Measurements from ENCODE around the gene LARGE1.

LARGE1 gene
- long read RNA-seq, partial matches to known transcripts: 2 of 4 reads
- long read RNA-seq, other reads (novel, unspliced or antisense): 2 of 4 reads

GRCh38 chr22:33920197-33920540 is at the start of gene LARGE1:
TSS of gene LARGE1 (minus strand) at chr22:33920476.
- Histone ChIP-seq H3K27me3 (ENCODE audit: insufficient read depth, poor library complexity, severe bottlenecking) (peaks cover 45% of the 10 kb centered on the region), H3K4me3 (replicated peaks; ENCODE audit: insufficient read depth, low read length) (peak within 1 kb of the TSS; percentile 22), H3K27ac (replicated peaks) (no peak within 1 kb of the TSS)
- DNase-seq (ENCODE audit: low read depth in 1 of 2, low spot score in 1 of 2): no peak
- no peak for TF ChIP-seq SPI1 (IDR thresholded peaks at IDR 0.05; ENCODE audit: borderline replicate concordance, low read depth)
- no peak for TF ChIP-seq GABPA (IDR thresholded peaks at IDR 0.05; ENCODE audit: low read depth)
- no peak for TF ChIP-seq REST (IDR thresholded peaks at IDR 0.05; ENCODE audit: insufficient replicate concordance, low read depth)
- no peak for TF ChIP-seq POLR2AphosphoS5 (IDR thresholded peaks at IDR 0.05; ENCODE audit: low read depth)
- no peak for TF ChIP-seq CTCF (IDR thresholded peaks at IDR 0.05; ENCODE audit: insufficient read depth, low read length)

- DNase-seq (ENCODE audit: low read depth in 1 of 2, low spot score in 1 of 2): no peak
- no peak overlapping the region for H3K27ac ChIP-seq (replicated peaks)
- no peaks in the 10 kb centered on the region for H3K27me3 ChIP-seq (ENCODE audit: insufficient read depth, poor library complexity, severe bottlenecking)
- no peak overlapping the region for H3K4me3 ChIP-seq (replicated peaks; ENCODE audit: insufficient read depth, low read length)
- TF ChIP-seq REST (IDR thresholded peaks at IDR 0.05; ENCODE audit: insufficient replicate concordance, low read depth): no peak
- TF ChIP-seq POLR2AphosphoS5 (IDR thresholded peaks at IDR 0.05; ENCODE audit: low read depth): no peak
- TF ChIP-seq GABPA (IDR thresholded peaks at IDR 0.05; ENCODE audit: low read depth): no peak
- TF ChIP-seq SPI1 (IDR thresholded peaks at IDR 0.05; ENCODE audit: borderline replicate concordance, low read depth): no peak
- TF ChIP-seq CTCF (IDR thresholded peaks at IDR 0.05; ENCODE audit: insufficient read depth, low read length): no peak
Measured at GRCh38 chr22:33969045-33969444, 48.8 kb upstream of the LARGE1 start.

- no peak for TF ChIP-seq GABPA (IDR thresholded peaks at IDR 0.05; ENCODE audit: low read depth)
- no peak for TF ChIP-seq SPI1 (IDR thresholded peaks at IDR 0.05; ENCODE audit: borderline replicate concordance, low read depth)
- no peak for TF ChIP-seq CTCF (IDR thresholded peaks at IDR 0.05; ENCODE audit: insufficient read depth, low read length)
Measured at GRCh38 chr22:33964121-33964520, 43.8 kb upstream of the LARGE1 start.

GRCh38 chr22:33962409-33962808 is 42.1 kb upstream of the LARGE1 start:
- DNase-seq (ENCODE audit: low read depth in 1 of 2, low spot score in 1 of 2): no peak
- TF ChIP-seq SPI1 (IDR thresholded peaks at IDR 0.05; ENCODE audit: borderline replicate concordance, low read depth) (no peak), REST (IDR thresholded peaks at IDR 0.05; ENCODE audit: insufficient replicate concordance, low read depth) (no peak), GABPA (IDR thresholded peaks at IDR 0.05; ENCODE audit: low read depth) (no peak), POLR2AphosphoS5 (IDR thresholded peaks at IDR 0.05; ENCODE audit: low read depth) (no peak), CTCF (IDR thresholded peaks at IDR 0.05; ENCODE audit: insufficient read depth, low read length) (no peak)
- H3K27ac ChIP-seq (replicated peaks): no peak overlapping the region
- H3K27me3 ChIP-seq (ENCODE audit: insufficient read depth, poor library complexity, severe bottlenecking): no peaks in the 10 kb centered on the region
- H3K4me3 ChIP-seq (replicated peaks; ENCODE audit: insufficient read depth, low read length): no peak overlapping the region

More at GRCh38 chr22:33964121-33964520, 43.8 kb upstream of the LARGE1 start:
- no peak for DNase-seq (ENCODE audit: low read depth in 1 of 2, low spot score in 1 of 2)
- Histone ChIP-seq H3K4me3 (replicated peaks; ENCODE audit: insufficient read depth, low read length) (no peak overlapping the region), H3K27ac (replicated peaks) (no peak overlapping the region), H3K27me3 (ENCODE audit: insufficient read depth, poor library complexity, severe bottlenecking) (no peaks in the 10 kb centered on the region)
